Cortex of kidney (tissue), 1 donor: Measurements from ENCODE around the gene LIPM.

Source experiments
- DNase-seq: peaks from one replicate; lab custom pipeline; 2025; lab: John Stamatoyannopoulos, UW

The LIPM gene

GRCh38 chr10:88840881-88841280 lies 38.4 kb downstream of the LIPM start:
- no peak for DNase-seq

- DNase-seq: no peak
Measured at GRCh38 chr10:88841316-88842111, 39.0 kb downstream of the LIPM start.

GRCh38 chr10:88843171-88843570 lies 40.6 kb downstream of the LIPM start:
- DNase-seq: no peak

GRCh38 chr10:88848499-88848898 lies 46.0 kb downstream of the LIPM start:
- no peak for DNase-seq

- no peak for DNase-seq
Measured at GRCh38 chr10:88849234-88849633, 46.7 kb downstream of the LIPM start.

- DNase-seq: no peak
Measured at GRCh38 chr10:88850712-88851111, 48.2 kb downstream of the LIPM start.

GRCh38 chr10:88851706-88852105 lies 49.2 kb downstream of the LIPM start, which contains the start of gene ANKRD22:
TSS of gene ANKRD22 (minus strand) at chr10:88851844. CDS start at chr10:88851607, 237 bp downstream.
- DNase-seq: no peak

GRCh38 chr10:88852327-88852726 lies 49.8 kb downstream of the LIPM start:
- no peak for DNase-seq

GRCh38 chr10:88853155-88853881 lies 50.8 kb downstream of the LIPM start:
- DNase-seq: no peak

GRCh38 chr10:88854684-88855083 lies 52.2 kb downstream of the LIPM start:
- no peak for DNase-seq

- no peak for DNase-seq
Measured at GRCh38 chr10:88857831-88858230, 55.3 kb downstream of the LIPM start.

GRCh38 chr10:88858491-88858890 lies 56.0 kb downstream of the LIPM start:
- DNase-seq: no peak

GRCh38 chr10:88861036-88861435 lies 58.5 kb downstream of the LIPM start:
- DNase-seq: no peak

GRCh38 chr10:88865281-88865876 lies 62.8 kb downstream of the LIPM start:
- DNase-seq: no peak

- DNase-seq: no peak
Measured at GRCh38 chr10:88866454-88866853, 63.9 kb downstream of the LIPM start.

GRCh38 chr10:88870089-88870488 lies 67.6 kb downstream of the LIPM start:
- DNase-seq: no peak
